Mucosa of descending colon (tissue), 3 donors: Measurements from ENCODE around the gene GHSR. TPM values are rescaled to one million over a fixed set of nuclear protein-coding genes. Genes with fewer than 3 reads are reported as not detected.

Source experiments
- ATAC-seq: fragments of 200-7000 bp; cut with Tn5 transposase; one replicate; pipeline ENCODE4 v1.9.1; 2020; ENCODE audit warnings: mild to moderate bottlenecking, moderate library complexity
- DNase-seq, 3 donors: peaks; one replicate each; pipeline ENCODE4 v3.0.0-alpha.2; 2020
- H3K36me3 ChIP-seq: fragments of 200-600 bp; one replicate; pipeline ENCODE4 v1.8.0; 2021; ENCODE audit warnings: low read depth, mild to moderate bottlenecking
- H3K4me1 ChIP-seq: fragments of 200-600 bp; one replicate; pipeline ENCODE4 v1.8.0; 2021; ENCODE audit warnings: low read depth, mild to moderate bottlenecking
- H3K4me3 ChIP-seq: fragments of 200-600 bp; one replicate; pipeline ENCODE4 v1.8.0; 2021; ENCODE audit warnings: mild to moderate bottlenecking
- H3K9me3 ChIP-seq: fragments of 200-600 bp; one replicate; pipeline ENCODE4 v1.8.0; 2021; ENCODE audit warnings: mild to moderate bottlenecking
- intact Hi-C, 2 donors: fragments of 100-400 bp; cut with DNase I in 1 of 2; cut with micrococcal nuclease in 1 of 2; formaldehyde crosslinking; loops; one replicate each; pipeline versions ENCODE4 v1.11.0 to v1.11.1; 2022; cut with DNase I, micrococcal nuclease
- total RNA-seq, 3 donors: library from RNA; stranded (reverse); fragmentation: NEBNext Ultra II Directional in 2 of 3; extraction: Animal tissue kit (Norgen Biotek cat#: 25700) in 2 of 3; gene quantifications; one replicate each; pipeline versions ENCODE4 v1.2.1 to v1.2.4, GENCODE V29; 2021 to 2023
- TF ChIP-seq, protein P1 (sequence below): fragments of 200-600 bp; IDR thresholded peaks from one replicate; pipeline ENCODE4 v1.8.0; 2022; ENCODE audit warnings: antibody characterized with exemption, mild to moderate bottlenecking
- donor health status: DM: no; HTN: no; CAD: no; lungs with moderate emphysema.
- donor health status: DM: no; HTN: no; CAD: no.
- donor health status: DM: no; HTN: yes; CAD: no.

The GHSR gene
- total RNA-seq, 3 donors from 2014 or later: not detected

DNA sequence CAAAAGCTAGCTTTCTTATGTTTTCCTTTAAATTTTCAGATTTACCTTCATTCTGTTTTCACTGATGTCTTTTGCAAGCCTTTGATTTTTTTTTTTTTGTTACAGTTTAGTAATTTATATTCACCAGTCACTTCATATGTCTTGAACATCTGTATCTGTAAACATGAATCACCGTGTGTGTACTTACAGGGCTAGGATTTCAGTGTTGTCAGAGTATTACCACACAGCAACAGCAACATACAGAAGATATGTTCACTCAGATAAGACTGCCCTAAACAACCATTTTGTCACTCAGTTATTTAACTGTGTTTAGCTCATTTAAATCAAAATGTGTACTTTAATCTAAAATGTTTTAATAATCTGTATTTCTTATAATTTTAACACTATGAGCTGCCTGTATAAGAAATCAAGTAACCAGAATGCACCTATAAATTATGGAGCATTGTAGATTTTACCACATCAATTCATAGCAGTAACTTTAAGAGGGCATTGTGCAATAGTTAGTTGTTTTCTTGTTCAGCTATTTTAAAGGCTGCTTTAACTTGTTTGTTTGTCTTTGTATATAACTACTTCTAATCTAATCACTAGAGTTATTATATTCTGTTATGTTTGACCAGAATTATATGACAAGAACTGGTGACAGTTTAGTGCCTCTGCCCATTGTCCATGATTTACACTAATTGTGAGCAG, 50.4 kb downstream of the GHSR start:
- ATAC-seq: peak; percentile 42
- TF ChIP-seq, protein P1, sequence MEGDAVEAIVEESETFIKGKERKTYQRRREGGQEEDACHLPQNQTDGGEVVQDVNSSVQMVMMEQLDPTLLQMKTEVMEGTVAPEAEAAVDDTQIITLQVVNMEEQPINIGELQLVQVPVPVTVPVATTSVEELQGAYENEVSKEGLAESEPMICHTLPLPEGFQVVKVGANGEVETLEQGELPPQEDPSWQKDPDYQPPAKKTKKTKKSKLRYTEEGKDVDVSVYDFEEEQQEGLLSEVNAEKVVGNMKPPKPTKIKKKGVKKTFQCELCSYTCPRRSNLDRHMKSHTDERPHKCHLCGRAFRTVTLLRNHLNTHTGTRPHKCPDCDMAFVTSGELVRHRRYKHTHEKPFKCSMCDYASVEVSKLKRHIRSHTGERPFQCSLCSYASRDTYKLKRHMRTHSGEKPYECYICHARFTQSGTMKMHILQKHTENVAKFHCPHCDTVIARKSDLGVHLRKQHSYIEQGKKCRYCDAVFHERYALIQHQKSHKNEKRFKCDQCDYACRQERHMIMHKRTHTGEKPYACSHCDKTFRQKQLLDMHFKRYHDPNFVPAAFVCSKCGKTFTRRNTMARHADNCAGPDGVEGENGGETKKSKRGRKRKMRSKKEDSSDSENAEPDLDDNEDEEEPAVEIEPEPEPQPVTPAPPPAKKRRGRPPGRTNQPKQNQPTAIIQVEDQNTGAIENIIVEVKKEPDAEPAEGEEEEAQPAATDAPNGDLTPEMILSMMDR: no peak
- no peaks in the 10 kb centered on the region for H3K9me3 ChIP-seq
- no peak for DNase-seq
- intact Hi-C loops: no loop called here
- no peaks in the 10 kb centered on the region for H3K4me1 ChIP-seq
- H3K36me3 ChIP-seq: no peaks in the 10 kb centered on the region
- H3K4me3 ChIP-seq: no peak overlapping the region

DNA sequence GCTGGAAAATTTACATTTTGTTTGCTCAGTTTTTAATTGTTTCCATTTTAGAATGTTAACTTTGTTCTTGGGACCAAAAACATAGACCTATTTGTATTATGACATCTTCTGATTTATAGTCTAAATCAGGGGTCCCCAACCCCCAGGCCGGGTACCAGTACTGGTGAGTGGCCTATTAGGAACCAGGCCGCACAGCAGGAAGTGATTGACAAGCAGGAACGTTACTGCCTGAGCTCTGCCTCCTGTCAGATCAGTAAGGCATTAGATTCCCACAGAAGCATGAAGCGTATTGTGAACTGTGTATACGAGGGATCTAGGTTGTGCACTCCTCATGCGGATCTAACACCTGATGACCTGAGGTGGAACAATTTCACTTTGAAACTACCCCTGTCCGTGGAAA, 51.9 kb downstream of the GHSR start:
- DNase-seq: no peak
- intact Hi-C loops: no loop called here
- Histone ChIP-seq H3K4me1 (no peaks in the 10 kb centered on the region), H3K9me3 (no peaks in the 10 kb centered on the region), H3K4me3 (no peak overlapping the region), H3K36me3 (no peaks in the 10 kb centered on the region)
- no peak for ATAC-seq
- TF ChIP-seq, protein P1: no peak

DNA sequence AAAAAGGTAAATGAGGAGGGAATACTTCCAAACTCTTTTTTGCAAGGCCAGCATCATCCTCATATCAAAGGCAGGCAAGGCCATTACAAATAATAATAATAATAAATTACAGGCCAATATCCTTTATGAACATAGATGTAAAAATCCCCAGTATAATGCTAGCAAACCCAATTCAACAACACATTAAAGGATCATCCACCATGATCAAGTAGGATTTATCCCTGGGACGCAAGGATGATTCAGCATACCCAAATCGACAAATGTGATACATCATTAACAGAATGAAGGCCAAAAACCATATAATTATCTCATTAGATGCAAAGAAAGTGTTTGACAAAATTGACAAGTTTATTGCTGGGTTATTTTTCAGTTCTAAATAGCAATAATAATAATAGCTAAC, 53.6 kb downstream of the GHSR start:
- intact Hi-C loops: no loop called here
- DNase-seq (no peak), ATAC-seq (no peak)

More for the DNA sequence above, 53.6 kb downstream of the GHSR start:
- no peak overlapping the region for H3K4me3 ChIP-seq
- TF ChIP-seq, protein P1: no peak
- H3K9me3 ChIP-seq: no peaks in the 10 kb centered on the region
- no peaks in the 10 kb centered on the region for H3K4me1 ChIP-seq
- no peaks in the 10 kb centered on the region for H3K36me3 ChIP-seq

Other genes starting within 250 kb of the GHSR start
- 100 to 1,000 TPM in 2 of 3 donors, 10 to 100 TPM in 1; 70.6 to 220 (median 129) TPM for gene TNFSF10, start 75.0 kb upstream of the GHSR start, total RNA-seq